NB4 (cell line): ENCODE results near the gene GDNF.

ENCODE experiments used
- DNase-seq: peaks from one replicate; pipeline ENCODE4 v3.0.0; 2010; ENCODE audit warnings: low read depth
- H3K4me3 ChIP-seq: one replicate; pipeline ENCODE4 v1.5.1; 2011; ENCODE audit warnings: mild to moderate bottlenecking, low read depth, low read length, moderate library complexity
- MYC ChIP-seq: IDR thresholded peaks from 2 replicates; pipeline ENCODE4 v1.6.1; 2011; ENCODE audit warnings: low read depth, low read length
- POLR2A ChIP-seq: IDR thresholded peaks from 2 replicates; pipeline ENCODE4 v1.6.1; 2011; ENCODE audit warnings: mild to moderate bottlenecking; ENCODE audit not compliant: insufficient read length; ENCODE audit errors: extremely low read depth
- TF ChIP-seq, protein P1 (sequence below): IDR thresholded peaks from 2 replicates; pipeline ENCODE4 v1.6.1; 2011; ENCODE audit warnings: low read depth, low read length
- TF ChIP-seq, protein P2 (sequence below): IDR thresholded peaks from one replicate; pipeline ENCODE4 v1.5.1; 2012; ENCODE audit warnings: low read depth, low read length

Gene GDNF

DNA sequence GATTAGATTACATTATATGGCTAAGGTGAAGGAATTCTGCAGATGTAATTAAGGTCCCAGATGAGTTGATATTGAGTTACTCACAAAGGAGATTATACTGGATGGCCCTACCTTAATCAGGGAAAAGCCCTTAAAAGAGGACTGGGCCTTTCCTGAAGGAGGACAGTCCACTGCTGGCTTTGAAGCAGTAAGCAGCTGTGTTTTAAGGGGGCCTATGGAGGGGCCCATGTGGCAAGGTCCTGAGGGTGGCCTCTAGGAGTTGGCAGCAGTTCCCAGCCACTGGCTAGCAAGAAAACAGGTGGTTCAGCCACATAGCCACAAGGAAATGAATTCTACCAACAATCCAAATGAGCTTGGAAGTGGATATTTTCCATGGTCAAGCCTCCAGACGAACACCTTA, 36.4 kb upstream of the GDNF start:
- no peak for DNase-seq
- TF ChIP-seq, protein P1, sequence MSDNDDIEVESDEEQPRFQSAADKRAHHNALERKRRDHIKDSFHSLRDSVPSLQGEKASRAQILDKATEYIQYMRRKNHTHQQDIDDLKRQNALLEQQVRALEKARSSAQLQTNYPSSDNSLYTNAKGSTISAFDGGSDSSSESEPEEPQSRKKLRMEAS, result no peak
- TF ChIP-seq, protein P2, sequence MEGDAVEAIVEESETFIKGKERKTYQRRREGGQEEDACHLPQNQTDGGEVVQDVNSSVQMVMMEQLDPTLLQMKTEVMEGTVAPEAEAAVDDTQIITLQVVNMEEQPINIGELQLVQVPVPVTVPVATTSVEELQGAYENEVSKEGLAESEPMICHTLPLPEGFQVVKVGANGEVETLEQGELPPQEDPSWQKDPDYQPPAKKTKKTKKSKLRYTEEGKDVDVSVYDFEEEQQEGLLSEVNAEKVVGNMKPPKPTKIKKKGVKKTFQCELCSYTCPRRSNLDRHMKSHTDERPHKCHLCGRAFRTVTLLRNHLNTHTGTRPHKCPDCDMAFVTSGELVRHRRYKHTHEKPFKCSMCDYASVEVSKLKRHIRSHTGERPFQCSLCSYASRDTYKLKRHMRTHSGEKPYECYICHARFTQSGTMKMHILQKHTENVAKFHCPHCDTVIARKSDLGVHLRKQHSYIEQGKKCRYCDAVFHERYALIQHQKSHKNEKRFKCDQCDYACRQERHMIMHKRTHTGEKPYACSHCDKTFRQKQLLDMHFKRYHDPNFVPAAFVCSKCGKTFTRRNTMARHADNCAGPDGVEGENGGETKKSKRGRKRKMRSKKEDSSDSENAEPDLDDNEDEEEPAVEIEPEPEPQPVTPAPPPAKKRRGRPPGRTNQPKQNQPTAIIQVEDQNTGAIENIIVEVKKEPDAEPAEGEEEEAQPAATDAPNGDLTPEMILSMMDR, result no peak
- TF ChIP-seq POLR2A (no peak), MYC (no peak)
- H3K4me3 ChIP-seq, result no peak overlapping the region

DNA sequence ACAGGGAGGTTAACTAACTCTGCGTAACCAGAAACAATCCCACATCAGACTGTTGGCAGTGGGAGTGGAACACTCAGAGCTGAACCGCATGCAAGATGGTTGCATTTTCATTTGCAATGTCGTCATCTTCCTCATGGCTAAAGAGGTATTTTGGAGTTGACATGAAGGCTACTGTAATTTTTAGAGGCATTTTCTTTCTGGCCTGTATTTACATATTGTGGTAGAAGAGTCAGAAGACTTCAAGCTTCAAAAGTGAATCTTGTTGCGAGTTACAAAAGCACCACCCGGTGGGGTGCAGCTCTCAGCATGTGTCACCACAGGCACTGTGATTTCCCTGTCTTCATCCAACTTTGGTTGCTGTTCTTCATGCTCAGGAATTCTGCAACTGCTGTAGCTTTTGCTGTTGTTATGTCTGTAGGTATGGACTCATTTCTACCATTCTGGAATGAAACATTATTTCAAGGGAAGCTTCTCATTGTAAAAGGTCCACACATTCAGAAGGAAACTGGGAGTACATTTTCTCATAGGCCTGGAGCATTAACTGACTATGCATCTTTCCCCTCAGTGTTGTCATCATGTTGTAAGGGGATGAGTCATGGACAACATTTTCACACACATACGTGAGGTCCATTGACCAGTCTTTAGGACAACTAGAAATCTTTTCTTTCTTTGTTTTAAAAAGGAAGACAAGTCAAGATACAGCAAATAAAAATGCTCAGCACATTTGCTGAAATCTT, 35.4 kb upstream of the GDNF start:
- no peak overlapping the region for H3K4me3 ChIP-seq
- no peak for TF ChIP-seq MYC
- TF ChIP-seq, protein P2, result no peak
- TF ChIP-seq POLR2A, result no peak
- TF ChIP-seq, protein P1, result no peak
- peak; percentile 8 for DNase-seq

DNA sequence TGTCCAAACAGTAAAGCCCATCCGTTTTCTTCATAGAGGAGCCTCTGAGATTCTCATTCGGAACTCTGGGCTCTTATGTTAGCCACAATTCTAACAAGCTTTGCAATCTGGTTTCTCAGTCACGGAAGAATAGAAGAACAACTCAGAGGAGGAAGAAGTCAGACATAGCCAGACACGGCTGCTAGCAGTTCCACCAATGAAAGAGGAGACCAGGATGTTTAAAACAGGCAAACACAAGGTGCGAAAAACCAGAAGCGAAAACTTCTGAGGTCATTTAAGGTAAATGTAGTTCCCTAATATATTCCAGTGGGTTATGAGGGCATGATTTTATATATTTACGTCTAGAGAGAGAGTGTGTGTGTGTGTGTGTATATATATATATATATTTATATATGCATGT, 34.1 kb upstream of the GDNF start:
- TF ChIP-seq MYC, result no peak
- TF ChIP-seq, protein P2, result no peak
- no peak for TF ChIP-seq POLR2A
- TF ChIP-seq, protein P1, result no peak
- no peak for DNase-seq
- no peak overlapping the region for H3K4me3 ChIP-seq

DNA sequence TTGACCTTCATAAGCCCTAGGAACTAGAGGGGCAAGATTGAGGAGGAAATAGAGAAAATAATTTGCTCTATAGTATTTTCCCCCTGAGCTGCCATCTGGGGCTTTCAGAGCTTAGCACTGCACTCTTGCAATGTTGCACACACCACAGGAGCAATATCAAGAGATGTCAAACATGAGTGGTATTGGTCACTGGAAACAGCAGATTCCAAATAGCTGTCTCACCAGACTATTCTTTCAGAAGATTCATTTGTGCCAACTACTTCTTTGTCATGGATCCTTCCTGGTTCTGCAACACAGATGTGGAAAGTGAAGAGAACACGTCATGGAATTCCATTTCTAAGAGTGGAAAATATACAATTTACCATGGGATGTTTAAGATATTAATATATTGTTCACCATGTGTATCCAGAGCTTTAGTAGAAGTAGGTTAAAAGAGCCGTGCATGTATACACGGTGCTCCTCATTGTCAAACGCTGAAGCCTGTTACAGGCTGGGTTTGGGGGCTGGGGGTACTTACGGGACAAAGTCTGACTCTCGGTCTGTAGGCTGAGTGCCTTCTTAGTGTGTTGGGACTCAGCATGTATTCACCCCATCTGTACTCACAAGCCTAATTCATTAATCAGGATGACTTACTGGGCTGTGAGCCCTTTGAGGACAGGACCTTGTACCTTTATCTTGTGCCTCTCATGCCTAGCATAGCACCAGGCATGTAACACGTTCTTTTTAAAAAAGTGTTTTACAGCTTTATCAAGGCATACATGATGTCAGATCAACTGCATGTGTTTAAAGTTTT, 31.4 kb upstream of the GDNF start:
- H3K4me3 ChIP-seq, result no peak overlapping the region
- DNase-seq, result no peak
- TF ChIP-seq MYC, result no peak
- TF ChIP-seq, protein P2, result no peak
- no peak for TF ChIP-seq POLR2A
- TF ChIP-seq, protein P1, result no peak

DNA sequence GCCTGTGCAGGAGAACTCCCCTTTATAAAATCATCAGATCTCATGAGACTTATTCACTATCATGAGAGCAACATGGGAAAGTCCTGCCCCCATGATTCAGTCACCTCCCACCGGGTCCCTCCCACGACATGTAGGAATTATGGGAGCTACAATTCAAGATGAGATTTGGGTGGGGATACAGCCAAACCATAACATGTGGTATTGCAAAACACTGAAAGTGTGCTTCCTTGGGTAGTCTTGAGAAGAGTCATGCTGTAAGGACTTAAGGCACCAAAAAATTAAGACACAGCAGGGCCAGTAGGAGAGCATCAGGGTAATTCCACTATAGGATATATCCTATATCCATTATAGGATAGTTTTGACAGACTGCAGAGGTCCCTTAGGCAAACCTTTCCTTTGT, 29.4 kb upstream of the GDNF start:
- TF ChIP-seq, protein P2, result no peak
- TF ChIP-seq, protein P1, result no peak
- TF ChIP-seq MYC (no peak), POLR2A (no peak)
- DNase-seq, result no peak
- no peak overlapping the region for H3K4me3 ChIP-seq
